Cardiac septum (tissue), 1 donor: ENCODE data around the gene BCDIN3D. TPM values are rescaled to one million over a fixed set of nuclear protein-coding genes. Genes with fewer than 3 reads are reported as not detected.

Source experiments
- DNase-seq: peaks from one replicate; pipeline ENCODE4 v3.0.0-alpha.2; 2020; ENCODE audit warnings: low spot score
- intact Hi-C: fragments of 100-400 bp; cut with DNase I; formaldehyde crosslinking; loops from one replicate; pipeline ENCODE4 v1.14.0; 2022
- total RNA-seq: library from RNA; stranded (reverse); fragmentation: NEBNext Ultra II Directional; extraction: Animal tissue kit (Norgen Biotek cat#: 25700); gene quantifications from one replicate; pipeline ENCODE4 v1.2.1, GENCODE V29; 2021
- donor health status: DM: no; HTN: no; CAD: no.

Gene BCDIN3D
- total RNA-seq, 1 donor from 2014 or later: 2.6 TPM

- intact Hi-C loops: no loop called here
Measured at GRCh38 chr12:49790741-49791555, 52.0 kb downstream of the BCDIN3D start.

GRCh38 chr12:49789992-49790391, 52.9 kb downstream of the BCDIN3D start:
- intact Hi-C loops: no loop called here
- DNase-seq: no peak

More at GRCh38 chr12:49790741-49791555, 52.0 kb downstream of the BCDIN3D start:
- DNase-seq: no peak

- intact Hi-C loops: no loop called here
- DNase-seq: no peak
Measured at GRCh38 chr12:49787672-49788071, 55.2 kb downstream of the BCDIN3D start.

Other genes starting within 250 kb of the BCDIN3D start
- 0.48 TPM for gene FAM186B, start 237.5 kb downstream of the BCDIN3D start, total RNA-seq
- gene PRPF40B, start 219.5 kb downstream of the BCDIN3D start, total RNA-seq: 30.1 TPM
- 19.8 TPM for gene FMNL3, start 135.7 kb downstream of the BCDIN3D start, total RNA-seq
- 191 TPM for gene TMBIM6, start 101.5 kb downstream of the BCDIN3D start, total RNA-seq
- gene NCKAP5L, start 14.7 kb downstream of the BCDIN3D start, total RNA-seq: 26.5 TPM
- gene FAIM2, start 60.8 kb upstream of the BCDIN3D start, total RNA-seq: 1.7 TPM
- not detected for gene AQP2, start 107.6 kb upstream of the BCDIN3D start, total RNA-seq
- gene AQP5, start 118.8 kb upstream of the BCDIN3D start, total RNA-seq: not detected
- gene AQP6, start 129.8 kb upstream of the BCDIN3D start, total RNA-seq: not detected
- gene RACGAP1, start 182.4 kb upstream of the BCDIN3D start, total RNA-seq: 2.6 TPM
- gene ASIC1, start 214.5 kb upstream of the BCDIN3D start, total RNA-seq: 0.30 TPM
- 20.5 TPM for gene SMARCD1, start 242.2 kb upstream of the BCDIN3D start, total RNA-seq